ENCODE results near the gene CRTC1. TPM values are rescaled to one million over a fixed set of nuclear protein-coding genes. Genes with fewer than 3 reads are reported as not detected.

The CRTC1 gene
- total RNA-seq, 4 donors from 2014 or later, result 4.1 to 6.3 (median 4.7) TPM

GRCh38 chr19:18788529-18789421 is 105.3 kb downstream of the CRTC1 start:
- Histone ChIP-seq H3K36me3 (no peaks in the 10 kb centered on the region), H3K4me3 (peak overlapping the region; percentile 18), H3K27ac (no peak overlapping the region), H3K27me3 (peaks cover 82% of the 10 kb centered on the region), H3K4me1 (peaks cover 55% of the 10 kb centered on the region), H3K9me3 (no peaks in the 10 kb centered on the region)
- no peak for TF ChIP-seq EP300 (IDR thresholded peaks at IDR 0.05)
- TF ChIP-seq CTCF (IDR thresholded peaks at IDR 0.05), result no peak
- no peak for TF ChIP-seq POLR2A (IDR thresholded peaks at IDR 0.05)
- TF ChIP-seq POLR2AphosphoS5 (IDR thresholded peaks at IDR 0.05), result no peak
- 5% methylated on average over 41 of the region's 68 CpGs for WGBS
- DNase-seq (ENCODE audit: low spot score in 2 of 2), result no peak

- WGBS, result 5% methylated on average over 26 of the region's 38 CpGs
- Histone ChIP-seq H3K27me3 (peaks cover 82% of the 10 kb centered on the region), H3K27ac (no peak overlapping the region), H3K4me1 (peaks cover 55% of the 10 kb centered on the region), H3K9me3 (no peaks in the 10 kb centered on the region), H3K36me3 (no peaks in the 10 kb centered on the region), H3K4me3 (peak overlapping the region; percentile 39)
- no peak for DNase-seq (ENCODE audit: low spot score in 2 of 2)
- TF ChIP-seq CTCF (IDR thresholded peaks at IDR 0.05) (no peak), POLR2A (IDR thresholded peaks at IDR 0.05) (no peak), EP300 (IDR thresholded peaks at IDR 0.05) (no peak), POLR2AphosphoS5 (IDR thresholded peaks at IDR 0.05) (no peak)
These were observed 106.0 kb downstream of the CRTC1 start for GRCh38 chr19:18789422-18789869.

GRCh38 chr19:18789883-18790565 is 106.5 kb downstream of the CRTC1 start:
- Histone ChIP-seq H3K9me3 (no peaks in the 10 kb centered on the region), H3K27ac (no peak overlapping the region), H3K36me3 (no peaks in the 10 kb centered on the region), H3K4me3 (peak overlapping the region; percentile 39), H3K4me1 (peaks cover 53% of the 10 kb centered on the region), H3K27me3 (peaks cover 82% of the 10 kb centered on the region)
- WGBS, result 2% methylated on average over 37 of the region's 65 CpGs
- no peak for TF ChIP-seq CTCF (IDR thresholded peaks at IDR 0.05)
- TF ChIP-seq POLR2A (IDR thresholded peaks at IDR 0.05), result no peak
- no peak for TF ChIP-seq POLR2AphosphoS5 (IDR thresholded peaks at IDR 0.05)
- TF ChIP-seq EP300 (IDR thresholded peaks at IDR 0.05), result no peak
- DNase-seq (ENCODE audit: low spot score in 2 of 2), result no peak

GRCh38 chr19:18790566-18791314 is 107.3 kb downstream of the CRTC1 start, which contains the start of gene COMP:
Gene COMP (minus strand): TSS chr19:18791305. CDS start chr19:18791269, 36 bp downstream.
- Histone ChIP-seq H3K9me3 (no peaks in the 10 kb centered on the region), H3K4me3 (peak within 1 kb of the TSS; percentile 39), H3K27me3 (peaks cover 84% of the 10 kb centered on the region), H3K4me1 (peaks cover 51% of the 10 kb centered on the region), H3K27ac (no peak within 1 kb of the TSS), H3K36me3 (no peaks in the 10 kb centered on the region)
- DNase-seq (ENCODE audit: low spot score in 2 of 2), result no peak
- TF ChIP-seq POLR2A (IDR thresholded peaks at IDR 0.05), result no peak
- TF ChIP-seq POLR2AphosphoS5 (IDR thresholded peaks at IDR 0.05), result no peak
- no peak for TF ChIP-seq EP300 (IDR thresholded peaks at IDR 0.05)
- TF ChIP-seq CTCF (IDR thresholded peaks at IDR 0.05), result no peak
- 2% methylated on average over 40 of the region's 61 CpGs for WGBS
